Tibial artery (tissue), 4 donors: Measurements from ENCODE around the gene DDX19B.
A peak's percentile ranks its signal among the peaks of the same experiment; 100 is the strongest.
"Not testable (repeated sequence)": the region's sequence is repeated elsewhere in the genome, so short reads cannot be mapped to it uniquely, and the experiment has no call there.

Experiments used
- DNase-seq, 2 donors: peaks; one replicate each; pipeline ENCODE4 v3.0.0-alpha.2; 2019
- H3K27ac ChIP-seq, 2 donors: fragments of 200-600 bp; sonication (generic) in 1 of 2; 1 replicate in 1 of 2; 2 replicates in 1 of 2; pipeline ENCODE4 v1.5.1; 2018 to 2019; ENCODE audit warnings: mild to moderate bottlenecking in 1 of 2
- H3K27me3 ChIP-seq, 2 donors: fragments of 200-600 bp; sonication (generic) in 1 of 2; one replicate each; pipeline versions ENCODE4 v1.5.1 to v1.6.0; 2016 to 2019
- H3K36me3 ChIP-seq, 3 donors: fragments of 200-600 bp; sonication (generic) in 2 of 3; one replicate each; pipeline ENCODE4 v1.5.1; 2016 to 2019; ENCODE audit warnings: mild to moderate bottlenecking in 2 of 3
- H3K4me1 ChIP-seq, 4 donors: fragments of 200-600 bp; sonication (generic) in 2 of 4; 1 replicate in 3 of 4; 2 replicates in 1 of 4; pipeline ENCODE4 v1.5.1; 2016 to 2019
- H3K4me3 ChIP-seq, 2 donors: fragments of 200-600 bp; sonication (generic) in 1 of 2; 1 replicate in 1 of 2; 2 replicates in 1 of 2; pipeline ENCODE4 v1.5.1; 2018 to 2019; ENCODE audit warnings: mild to moderate bottlenecking in 2 of 2
- H3K9me3 ChIP-seq, 3 donors: fragments of 200-600 bp; sonication (generic) in 1 of 3; one replicate each; pipeline ENCODE4 v1.5.1; 2016 to 2019
- intact Hi-C: fragments of 100-400 bp; cut with DNase I; formaldehyde crosslinking; loops from one replicate; pipeline ENCODE4 v1.15.0; 2023; ENCODE audit warnings: low total_unique reads
- TF ChIP-seq, protein P1 (sequence below), 2 experiments: fragments of 200-600 bp in 1 of 2; fragments of 450-650 bp in 1 of 2; IDR thresholded peaks; one replicate each; pipeline ENCODE4 v1.5.1; 2017 to 2019; ENCODE audit warnings: antibody characterized with exemption in 2 of 2, mild to moderate bottlenecking in 1 of 2, moderate library complexity in 1 of 2

Gene DDX19B

GRCh38 chr16:70348991-70349390 lies 50.0 kb downstream of the DDX19B start:
- no peak overlapping the region for H3K4me3 ChIP-seq
- TF ChIP-seq, protein P1, sequence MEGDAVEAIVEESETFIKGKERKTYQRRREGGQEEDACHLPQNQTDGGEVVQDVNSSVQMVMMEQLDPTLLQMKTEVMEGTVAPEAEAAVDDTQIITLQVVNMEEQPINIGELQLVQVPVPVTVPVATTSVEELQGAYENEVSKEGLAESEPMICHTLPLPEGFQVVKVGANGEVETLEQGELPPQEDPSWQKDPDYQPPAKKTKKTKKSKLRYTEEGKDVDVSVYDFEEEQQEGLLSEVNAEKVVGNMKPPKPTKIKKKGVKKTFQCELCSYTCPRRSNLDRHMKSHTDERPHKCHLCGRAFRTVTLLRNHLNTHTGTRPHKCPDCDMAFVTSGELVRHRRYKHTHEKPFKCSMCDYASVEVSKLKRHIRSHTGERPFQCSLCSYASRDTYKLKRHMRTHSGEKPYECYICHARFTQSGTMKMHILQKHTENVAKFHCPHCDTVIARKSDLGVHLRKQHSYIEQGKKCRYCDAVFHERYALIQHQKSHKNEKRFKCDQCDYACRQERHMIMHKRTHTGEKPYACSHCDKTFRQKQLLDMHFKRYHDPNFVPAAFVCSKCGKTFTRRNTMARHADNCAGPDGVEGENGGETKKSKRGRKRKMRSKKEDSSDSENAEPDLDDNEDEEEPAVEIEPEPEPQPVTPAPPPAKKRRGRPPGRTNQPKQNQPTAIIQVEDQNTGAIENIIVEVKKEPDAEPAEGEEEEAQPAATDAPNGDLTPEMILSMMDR (IDR thresholded peaks at IDR 0.05), result no peak
- H3K27ac ChIP-seq, result no peak overlapping the region
- peaks cover 0 to 33% (median 19%) of the 10 kb centered on the region in 4 donors for H3K4me1 ChIP-seq
- peaks cover 25 to 52% (median 32%) of the 10 kb centered on the region in 3 donors for H3K36me3 ChIP-seq
- no peak for DNase-seq
- no peaks in the 10 kb centered on the region for H3K27me3 ChIP-seq
- H3K9me3 ChIP-seq, result no peaks in the 10 kb centered on the region
- intact Hi-C loops, result loop anchor here (5.0 kb wide), 1 partner anchor 47 kb away; no protein-coding TSS in a partner anchor

- Histone ChIP-seq H3K4me1 (peaks cover 0 to 33% (median 19%) of the 10 kb centered on the region in 4 donors), H3K9me3 (no peaks in the 10 kb centered on the region), H3K27me3 (no peaks in the 10 kb centered on the region), H3K4me3 (no peak overlapping the region), H3K27ac (no peak overlapping the region), H3K36me3 (peaks cover 32 to 59% (median 40%) of the 10 kb centered on the region in 3 donors)
- no peak for DNase-seq
- TF ChIP-seq, protein P1 (IDR thresholded peaks at IDR 0.05), result no peak
- intact Hi-C loops, result loop anchor here (5.0 kb wide), 1 partner anchor 47 kb away; no protein-coding TSS in a partner anchor
Observed at GRCh38 chr16:70349783-70350182, 50.8 kb downstream of the DDX19B start.

DNA sequence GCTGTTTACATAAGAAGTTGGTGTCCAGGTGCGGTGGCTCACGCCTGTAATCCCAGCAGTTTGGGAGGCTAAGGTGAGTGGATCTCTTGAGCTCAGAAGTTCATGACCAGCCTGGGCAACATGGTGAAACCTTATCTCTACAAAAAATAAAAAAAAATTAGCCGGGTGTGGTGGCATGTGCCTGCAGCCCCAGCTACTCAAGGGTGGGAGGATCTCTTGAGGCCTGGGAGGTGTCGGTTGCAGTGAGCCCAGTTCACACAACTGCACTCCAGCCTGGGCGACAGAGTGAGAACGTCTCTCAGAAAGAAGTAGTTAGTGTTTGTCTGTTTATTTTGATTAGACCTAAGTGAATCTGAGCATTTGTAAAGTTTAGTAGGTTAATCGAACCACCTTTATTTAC lies 60.6 kb downstream of the DDX19B start:
- TF ChIP-seq, protein P1 (IDR thresholded peaks at IDR 0.05), result no peak
- no peak overlapping the region for H3K27ac ChIP-seq
- peaks cover 93 to 98% (median 94%) of the 10 kb centered on the region in 3 donors for H3K36me3 ChIP-seq
- no peak overlapping the region for H3K4me3 ChIP-seq
- DNase-seq, result no peak
- H3K9me3 ChIP-seq, result no peaks in the 10 kb centered on the region
- no peaks in the 10 kb centered on the region for H3K4me1 ChIP-seq
- no peaks in the 10 kb centered on the region for H3K27me3 ChIP-seq
- intact Hi-C loops, result no loop called here

- no peaks in the 10 kb centered on the region for H3K4me1 ChIP-seq
- no peaks in the 10 kb centered on the region for H3K27me3 ChIP-seq
- H3K27ac ChIP-seq, result no peak overlapping the region
- DNase-seq, result no peak
- intact Hi-C loops, result loop anchor here (5.0 to 10.0 kb wide), 2 partner anchors 290 to 1098 kb away; partner anchors contain the start of gene ZNF23
- TF ChIP-seq, protein P1 (IDR thresholded peaks at IDR 0.05), result no peak
- peaks cover 77 to 100% (median 91%) of the 10 kb centered on the region in 3 donors for H3K36me3 ChIP-seq
- no peaks in the 10 kb centered on the region for H3K9me3 ChIP-seq
- no peak overlapping the region for H3K4me3 ChIP-seq
Observed at GRCh38 chr16:70364399-70364798, 65.4 kb downstream of the DDX19B start.

GRCh38 chr16:70370145-70370544 lies 71.2 kb downstream of the DDX19B start:
- intact Hi-C loops, H3K4me1 ChIP-seq, H3K9me3 ChIP-seq, H3K27me3 ChIP-seq, H3K4me3 ChIP-seq, H3K27ac ChIP-seq: not testable (repeated sequence)
- H3K36me3 ChIP-seq, result peaks cover 63 to 88% (median 75%) of the 10 kb centered on the region in 3 donors
- TF ChIP-seq, protein P1 (IDR thresholded peaks at IDR 0.05), result peak; percentile 52 to 56
- peak in 1 of 2 donors; percentile 24 for DNase-seq
